Colonic mucosa (tissue), 4 donors: Measurements from ENCODE around the gene PCCA. TPM values are rescaled to one million over a fixed set of nuclear protein-coding genes. Genes with fewer than 3 reads are reported as not detected.
"Not testable (repeated sequence)": the region's sequence is repeated elsewhere in the genome, so short reads cannot be mapped to it uniquely, and the experiment has no call there.

Source experiments
- DNase-seq: peaks from one replicate; pipeline ENCODE4 v3.0.0-alpha.2; 2020
- H3K27ac ChIP-seq: fragments of 200-600 bp; one replicate; pipeline ENCODE4 v1.8.0; 2021
- H3K27me3 ChIP-seq: fragments of 200-600 bp; one replicate; pipeline ENCODE4 v1.8.0; 2021
- H3K36me3 ChIP-seq: fragments of 200-600 bp; one replicate; pipeline ENCODE4 v1.8.0; 2021
- H3K4me1 ChIP-seq: fragments of 200-600 bp; one replicate; pipeline ENCODE4 v1.8.0; 2021; ENCODE audit warnings: mild to moderate bottlenecking
- H3K4me3 ChIP-seq: fragments of 200-600 bp; one replicate; pipeline ENCODE4 v1.8.0; 2021
- H3K9ac ChIP-seq, 2 donors: one replicate each; pipeline ENCODE4 v1.7.0; 2013; ENCODE audit warnings: control low read depth in 2 of 2, low read depth in 2 of 2, low read length in 2 of 2
- H3K9me3 ChIP-seq: fragments of 200-600 bp; one replicate; pipeline ENCODE4 v1.8.0; 2021
- CTCF ChIP-seq: fragments of 200-600 bp; IDR thresholded peaks from one replicate; pipeline ENCODE4 v1.8.0; 2022; ENCODE audit warnings: antibody characterized with exemption, mild to moderate bottlenecking
- intact Hi-C: fragments of 100-400 bp; cut with DNase I; formaldehyde crosslinking; loops from one replicate; pipeline ENCODE4 v1.14.1; 2022
- total RNA-seq, 2 donors: library from RNA; stranded (reverse); fragmentation: NEBNext Ultra II Directional in 1 of 2; extraction: Animal tissue kit (Norgen Biotek cat#: 25700) in 1 of 2; gene quantifications; one replicate each; pipeline ENCODE4 v1.2.1, GENCODE V29; 2021
- donor health status: healthy.
- donor health status: DM: no; HTN: no; CAD: no.
- donor health status: DM: no; HTN: no; CAD: no.

PCCA gene
- total RNA-seq, 2 donors from 2014 or later: 65.5 to 109 TPM

GRCh38 chr13:100306434-100306999, 217.6 kb downstream of the PCCA start:
- TF ChIP-seq CTCF: no peak
- Histone ChIP-seq H3K9me3 (no peaks in the 10 kb centered on the region), H3K9ac (no peak overlapping the region), H3K4me1 (no peaks in the 10 kb centered on the region), H3K27ac (no peak overlapping the region), H3K27me3 (no peaks in the 10 kb centered on the region), H3K36me3 (no peaks in the 10 kb centered on the region), H3K4me3 (no peak overlapping the region)
- DNase-seq: no peak
- intact Hi-C loops: no loop called here

- intact Hi-C loops: no loop called here
- Histone ChIP-seq H3K36me3 (no peaks in the 10 kb centered on the region), H3K9ac (no peak overlapping the region), H3K27ac (no peak overlapping the region), H3K9me3 (no peaks in the 10 kb centered on the region), H3K4me3 (no peak overlapping the region), H3K4me1 (no peaks in the 10 kb centered on the region), H3K27me3 (no peaks in the 10 kb centered on the region)
- TF ChIP-seq CTCF: no peak
- DNase-seq: no peak
These were observed 225.4 kb downstream of the PCCA start for GRCh38 chr13:100314132-100314910.

- no peak for TF ChIP-seq CTCF
- intact Hi-C loops: no loop called here
- DNase-seq: no peak
- Histone ChIP-seq H3K4me3 (no peak overlapping the region), H3K27ac (no peak overlapping the region), H3K36me3 (no peaks in the 10 kb centered on the region), H3K9ac (no peak overlapping the region), H3K27me3 (no peaks in the 10 kb centered on the region), H3K9me3 (no peaks in the 10 kb centered on the region), H3K4me1 (no peaks in the 10 kb centered on the region)
These were observed 226.6 kb downstream of the PCCA start for GRCh38 chr13:100315522-100315921.

- H3K27me3 ChIP-seq, H3K9ac ChIP-seq, H3K27ac ChIP-seq, H3K4me1 ChIP-seq, H3K4me3 ChIP-seq, DNase-seq, intact Hi-C loops, H3K36me3 ChIP-seq, H3K9me3 ChIP-seq: not testable (repeated sequence)
These were observed 229.6 kb downstream of the PCCA start for GRCh38 chr13:100318473-100318872.

GRCh38 chr13:100323937-100324336, 235.0 kb downstream of the PCCA start:
- DNase-seq: no peak

More at GRCh38 chr13:100323937-100324336, 235.0 kb downstream of the PCCA start:
- Histone ChIP-seq H3K9ac (no peak overlapping the region), H3K27ac (no peak overlapping the region), H3K27me3 (no peaks in the 10 kb centered on the region), H3K4me1 (no peaks in the 10 kb centered on the region), H3K36me3 (no peaks in the 10 kb centered on the region), H3K9me3 (no peaks in the 10 kb centered on the region), H3K4me3 (no peak overlapping the region)
- intact Hi-C loops: no loop called here
- TF ChIP-seq CTCF: no peak
